Measurements from ENCODE around the gene MRC2.

GRCh38 chr17:62681061-62681938, 53.8 kb downstream of the MRC2 start:
- no peak for TF ChIP-seq CTCF (IDR thresholded peaks at IDR 0.05; ENCODE audit: borderline replicate concordance, extremely low read depth, low read length, poor library complexity, severe bottlenecking)
- TF ChIP-seq EZH2 (IDR thresholded peaks at IDR 0.05; ENCODE audit: borderline replicate concordance, low read depth, low read length, severe bottlenecking), result no peak
